Pancreas (tissue), 10 donors: ENCODE results near the gene INTS2. TPM values are rescaled to one million over a fixed set of nuclear protein-coding genes. Genes with fewer than 3 reads are reported as not detected.
A peak's percentile ranks its signal among the peaks of the same experiment; 100 is the strongest.
"Not testable (repeated sequence)": the region's sequence is repeated elsewhere in the genome, so short reads cannot be mapped to it uniquely, and the experiment has no call there.

Experiments used
- ATAC-seq, 4 donors: fragments of 200-7000 bp; cut with Tn5 transposase; one replicate each; pipeline versions ENCODE4 v1.8.0 to v1.9.1; 2020; ENCODE audit warnings: mild to moderate bottlenecking in 4 of 4, moderate library complexity in 4 of 4
- DNase-seq, 6 donors: peaks; one replicate each; pipeline ENCODE4 v3.0.0-alpha.2; 2020
- FAIRE-seq: peaks from 2 replicates; lab custom pipeline; 2012; peaks lifted over from hg19 to GRCh38; lab: Jason Lieb, UNC
- H3K27ac ChIP-seq, 4 donors: fragments of 200-600 bp; sonication (generic); 1 replicate in 3 of 4; 2 replicates in 1 of 4; pipeline versions ENCODE4 v1.5.0 to v1.8.0; 2020
- H3K27me3 ChIP-seq, 4 donors: fragments of 200-600 bp; one replicate each; pipeline ENCODE4 v1.8.0; 2021
- H3K36me3 ChIP-seq, 3 donors: fragments of 200-600 bp; sonication (generic) in 1 of 3; one replicate each; pipeline versions ENCODE4 v1.5.0 to v1.8.0; 2020 to 2021
- H3K4me1 ChIP-seq, 3 donors: fragments of 200-600 bp; one replicate each; pipeline ENCODE4 v1.8.0; 2021
- H3K4me3 ChIP-seq, 4 donors: fragments of 200-600 bp; sonication (generic) in 2 of 4; one replicate each; pipeline versions ENCODE4 v1.5.0 to v1.8.0; 2020 to 2021
- H3K9me3 ChIP-seq, 4 donors: fragments of 200-600 bp; one replicate each; pipeline ENCODE4 v1.8.0; 2021
- CTCF ChIP-seq, 4 donors: fragments of 200-600 bp; sonication (generic) in 3 of 4; IDR thresholded peaks; one replicate each; pipeline versions ENCODE4 v1.5.0 to v1.8.0; 2021; ENCODE audit warnings: antibody characterized with exemption in 4 of 4
- WGBS, 2 donors: extraction: QIAGEN DNeasy Blood & Tissue Kit; methylation state at CpG; one replicate each; pipeline ENCODE4 v1.1.7; 2013; 5-methylcytosine and 5-hydroxymethylcytosine counted together
- intact Hi-C, 3 donors: fragments of 100-400 bp; cut with DNase I; formaldehyde crosslinking; loops; one replicate each; pipeline versions ENCODE4 v1.11.1 to v1.14.2; 2022
- polyA plus RNA-seq, 2 donors: library from polyadenylated mRNA; stranded (reverse); fragments of 200-250 nt; gene quantifications; one replicate each; pipeline ENCODE4 v1.2.3, GENCODE V29; 2013
- total RNA-seq, 6 donors: library from RNA; stranded (reverse); fragmentation: NEBNext Ultra II Directional in 4 of 6; extraction: Animal tissue kit (Norgen Biotek cat#: 25700) in 4 of 6; gene quantifications; one replicate each; pipeline versions ENCODE4 v1.2.1 to v1.2.4, GENCODE V29; 2021 to 2023
- donor health status: healthy with polysubstance abuse.
- donor health status: DM: no; HTN: no; CAD: no; lungs with moderate emphysema.
- donor health status: DM: no; HTN: no; CAD: no.
- donor health status: control.
- donor health status: control.
- donor health status: Bipolar disorder and iron deficiency.
- donor health status: DM: yes; HTN: yes; CAD: no.
- donor health status: DM: no; HTN: no; CAD: no.
- donor health status: DM: no; HTN: no; CAD: no.
- donor health status: DM: yes; HTN: yes; CAD: no.

The INTS2 gene
- total and polyA plus RNA-seq, 8 donors: 1.5 to 5.2 (median 2.2) TPM

GRCh38 chr17:61868074-61868473, 59.7 kb downstream of the INTS2 start:
- Histone ChIP-seq H3K4me1 (peaks cover 0 to 8% (median 6%) of the 10 kb centered on the region in 3 donors), H3K36me3 (peaks cover 0 to 8% (median 0%) of the 10 kb centered on the region in 3 donors), H3K4me3 (no peak overlapping the region), H3K27me3 (no peaks in the 10 kb centered on the region), H3K9me3 (no peaks in the 10 kb centered on the region), H3K27ac (no peak overlapping the region)
- ATAC-seq: no peak
- intact Hi-C loops: no loop called here
- no peak for TF ChIP-seq CTCF (IDR thresholded peaks at IDR 0.05)
- 90 to 94% methylated on average over 2 of the region's 2 CpGs for WGBS, 2 donors
- no peak for DNase-seq
- FAIRE-seq: no peak

GRCh38 chr17:61867033-61867432, 60.7 kb downstream of the INTS2 start:
- DNase-seq (no peak), FAIRE-seq (no peak), ATAC-seq (no peak)
- Histone ChIP-seq H3K9me3 (no peaks in the 10 kb centered on the region), H3K27ac (no peak overlapping the region), H3K27me3 (no peaks in the 10 kb centered on the region), H3K36me3 (peaks cover 0 to 8% (median 0%) of the 10 kb centered on the region in 3 donors), H3K4me3 (no peak overlapping the region), H3K4me1 (peaks cover 0 to 10% (median 8%) of the 10 kb centered on the region in 3 donors)
- intact Hi-C loops: no loop called here
- TF ChIP-seq CTCF (IDR thresholded peaks at IDR 0.05): no peak

- H3K9me3 ChIP-seq: no peaks in the 10 kb centered on the region
- peaks cover 0 to 10% (median 8%) of the 10 kb centered on the region in 3 donors for H3K4me1 ChIP-seq
- peak; percentile 40 to 52 (median 48) for ATAC-seq
- H3K27ac ChIP-seq: peak overlapping the region; percentile 73 to 90 (median 88)
- 1 to 3% methylated on average over 8 of the region's 8 CpGs for WGBS, 2 donors
- H3K36me3 ChIP-seq: peaks cover 0 to 8% (median 0%) of the 10 kb centered on the region in 3 donors
- TF ChIP-seq CTCF (IDR thresholded peaks at IDR 0.05): no peak
- no peak for FAIRE-seq
- peak overlapping the region; percentile 41 to 75 (median 51) for H3K4me3 ChIP-seq
- no peak for DNase-seq
- intact Hi-C loops: no loop called here
- H3K27me3 ChIP-seq: no peaks in the 10 kb centered on the region
These were observed 64.0 kb downstream of the INTS2 start for GRCh38 chr17:61863801-61864126.

GRCh38 chr17:61862975-61863800, 64.6 kb downstream of the INTS2 start, which contains the start of gene BRIP1:
Gene BRIP1 (minus strand): TSS chr17:61863528. CDS start chr17:61861539, 1,989 bp downstream.
- TF ChIP-seq CTCF (IDR thresholded peaks at IDR 0.05): no peak
- peaks cover 0 to 8% (median 0%) of the 10 kb centered on the region in 3 donors for H3K36me3 ChIP-seq
- peak within 1 kb of the TSS; percentile 73 to 90 (median 88) for H3K27ac ChIP-seq
- H3K4me3 ChIP-seq: peak within 1 kb of the TSS; percentile 41 to 75 (median 51)
- H3K9me3 ChIP-seq: no peaks in the 10 kb centered on the region
- ATAC-seq (peak; percentile 98 to 100 (median 99)), DNase-seq (peak; percentile 88 to 95 (median 89)), FAIRE-seq (peak; percentile 75)
- H3K4me1 ChIP-seq: peaks cover 0 to 10% (median 8%) of the 10 kb centered on the region in 3 donors
- WGBS, 2 donors: 0 to 1% methylated on average over 42 to 43 of the region's 43 CpGs
- intact Hi-C loops: no loop called here
- H3K27me3 ChIP-seq: no peaks in the 10 kb centered on the region

- no peak for FAIRE-seq
- no peak for ATAC-seq
- Histone ChIP-seq H3K27me3 (no peaks in the 10 kb centered on the region), H3K9me3 (no peaks in the 10 kb centered on the region), H3K36me3 (no peaks in the 10 kb centered on the region), H3K4me3 (peak overlapping the region in 1 of 4 donors; percentile 75), H3K27ac (no peak overlapping the region), H3K4me1 (peaks cover 0 to 10% (median 8%) of the 10 kb centered on the region in 3 donors)
- intact Hi-C loops: no loop called here
- DNase-seq: no peak
- no peak for TF ChIP-seq CTCF (IDR thresholded peaks at IDR 0.05)
- 26 to 43% methylated on average over 1 of the region's 1 CpG for WGBS, 2 donors
These were observed 65.6 kb downstream of the INTS2 start for GRCh38 chr17:61862105-61862574.

GRCh38 chr17:61860397-61860796, 67.4 kb downstream of the INTS2 start:
- intact Hi-C loops, H3K4me1 ChIP-seq, FAIRE-seq, H3K36me3 ChIP-seq, H3K27ac ChIP-seq, DNase-seq, H3K27me3 ChIP-seq, ATAC-seq, H3K4me3 ChIP-seq, H3K9me3 ChIP-seq: not testable (repeated sequence)
- WGBS, 2 donors: 92 to 94% methylated on average over 10 of the region's 10 CpGs
